KMS-11 (cell line): ENCODE measurements around the gene IL10.
A peak's percentile ranks its signal among the peaks of the same experiment; 100 is the strongest.

ENCODE experiments used
- H2AFZ ChIP-seq: fragments of 200-600 bp; sonication (generic); 2 replicates; pipeline ENCODE4 v1.6.1; 2016; ENCODE audit warnings: antibody characterized with exemption, mixed run types, low read depth
- H3K27ac ChIP-seq: fragments of 200-600 bp; sonication (generic); 2 replicates; pipeline ENCODE4 v1.6.1; 2016; ENCODE audit warnings: mild to moderate bottlenecking, mixed run types
- H3K27me3 ChIP-seq: fragments of 200-600 bp; sonication (generic); 2 replicates; pipeline ENCODE4 v1.6.1; 2017; ENCODE audit warnings: mild to moderate bottlenecking, low read depth, mixed run types, moderate library complexity; ENCODE audit not compliant: insufficient read depth
- H3K36me3 ChIP-seq: fragments of 200-600 bp; sonication (generic); 2 replicates; pipeline ENCODE4 v1.6.1; 2017; ENCODE audit warnings: mild to moderate bottlenecking, mixed run types; ENCODE audit not compliant: insufficient read depth
- H3K4me1 ChIP-seq: fragments of 200-600 bp; sonication (generic); 2 replicates; pipeline ENCODE4 v1.6.1; 2016; ENCODE audit warnings: mild to moderate bottlenecking, low read depth, mixed run types; ENCODE audit not compliant: poor library complexity, severe bottlenecking
- H3K4me2 ChIP-seq: fragments of 200-600 bp; sonication (generic); 2 replicates; pipeline ENCODE4 v1.7.0; 2016; ENCODE audit warnings: mild to moderate bottlenecking, mixed run types
- H3K4me3 ChIP-seq: fragments of 200-600 bp; sonication (generic); IDR thresholded peaks from 2 replicates; pipeline ENCODE4 v1.6.1; 2017; ENCODE audit warnings: low read depth, low read length, mixed read lengths; ENCODE audit not compliant: insufficient read depth
- H3K79me2 ChIP-seq: fragments of 200-600 bp; sonication (generic); 2 replicates; pipeline ENCODE4 v1.6.1; 2016; ENCODE audit warnings: low read depth, mixed run types; ENCODE audit not compliant: insufficient read depth
- H3K9ac ChIP-seq: fragments of 200-600 bp; sonication (generic); 2 replicates; pipeline ENCODE4 v1.6.1; 2016; ENCODE audit warnings: mild to moderate bottlenecking, mixed run types
- H4K20me1 ChIP-seq: fragments of 200-600 bp; sonication (generic); 2 replicates; pipeline ENCODE4 v1.6.1; 2016; ENCODE audit warnings: mild to moderate bottlenecking, mixed run types; ENCODE audit not compliant: insufficient read depth
- CTCF ChIP-seq: fragments of 200-600 bp; sonication (generic); conservative IDR thresholded peaks from 2 replicates; pipeline ENCODE4 v1.6.1; 2017; ENCODE audit warnings: low read depth, mild to moderate bottlenecking, antibody characterized with exemption, low read length, moderate library complexity, mixed read lengths

The IL10 gene

GRCh38 chr1:206721454-206721853 is 50.8 kb downstream of the IL10 start:
- Histone ChIP-seq H3K9ac (no peak overlapping the region), H4K20me1 (no peaks in the 10 kb centered on the region), H3K4me1 (peaks cover 54% of the 10 kb centered on the region), H3K4me3 (no peak overlapping the region), H2AFZ (no peak overlapping the region), H3K27ac (no peak overlapping the region), H3K27me3 (no peaks in the 10 kb centered on the region), H3K4me2 (no peak overlapping the region), H3K36me3 (no peaks in the 10 kb centered on the region), H3K79me2 (0 out of 2 replicates have a peak, but pooled peaks cover 4% of the 10 kb centered on the region)
- no peak for TF ChIP-seq CTCF

- Histone ChIP-seq H3K27me3 (no peaks in the 10 kb centered on the region), H3K79me2 (peaks cover 4% of the 10 kb centered on the region; the same call in 1 of the 2 replicates), H4K20me1 (no peaks in the 10 kb centered on the region), H3K27ac (no peak overlapping the region), H2AFZ (no peak overlapping the region), H3K9ac (no peak overlapping the region), H3K4me2 (no peak overlapping the region), H3K4me1 (peaks cover 63% of the 10 kb centered on the region), H3K4me3 (no peak overlapping the region), H3K36me3 (no peaks in the 10 kb centered on the region)
- no peak for TF ChIP-seq CTCF
These were observed 53.0 kb downstream of the IL10 start for GRCh38 chr1:206719169-206719839.

- Histone ChIP-seq H3K36me3 (no peaks in the 10 kb centered on the region), H2AFZ (no peak overlapping the region), H4K20me1 (no peaks in the 10 kb centered on the region), H3K9ac (no peak overlapping the region), H3K4me1 (peaks cover 78% of the 10 kb centered on the region), H3K4me3 (no peak overlapping the region), H3K27me3 (no peaks in the 10 kb centered on the region), H3K79me2 (peaks cover 4% of the 10 kb centered on the region; the same call in 1 of the 2 replicates), H3K4me2 (peak overlapping the region; percentile 64), H3K27ac (peak overlapping the region; percentile 37; the same call in 1 of the 2 replicates)
- no peak for TF ChIP-seq CTCF
These were observed 54.7 kb downstream of the IL10 start for GRCh38 chr1:206717674-206717989.
